22Rv1 (cell line): ENCODE data around the gene ELP4.

Experiments
- H3K27ac ChIP-seq: fragments of 450-650 bp; 2 replicates; pipeline ENCODE4 v1.5.1; 2017
- CTCF ChIP-seq: fragments of 450-650 bp; IDR thresholded peaks from 2 replicates; pipeline ENCODE4 v1.5.1; 2017; ENCODE audit warnings: mild to moderate bottlenecking
- ZFX ChIP-seq: fragments of 450-650 bp; IDR thresholded peaks from 2 replicates; pipeline ENCODE4 v1.6.1; 2017; ENCODE audit warnings: antibody characterized with exemption, borderline replicate concordance

The ELP4 gene

GRCh38 chr11:31601635-31602282, 92.2 kb downstream of the ELP4 start:
- no peak for TF ChIP-seq ZFX
- no peak for TF ChIP-seq CTCF
- no peak overlapping the region for H3K27ac ChIP-seq

- H3K27ac ChIP-seq = no peak overlapping the region
- TF ChIP-seq ZFX = no peak
- TF ChIP-seq CTCF = no peak
Measured at GRCh38 chr11:31606893-31607292, 97.3 kb downstream of the ELP4 start.

GRCh38 chr11:31607914-31608313, 98.3 kb downstream of the ELP4 start:
- H3K27ac ChIP-seq = no peak overlapping the region

GRCh38 chr11:31608995-31609394, 99.4 kb downstream of the ELP4 start:
- H3K27ac ChIP-seq = no peak overlapping the region
- no peak for TF ChIP-seq ZFX
- no peak for TF ChIP-seq CTCF

More at GRCh38 chr11:31607914-31608313, 98.3 kb downstream of the ELP4 start:
- no peak for TF ChIP-seq CTCF
- TF ChIP-seq ZFX = no peak

- no peak overlapping the region for H3K27ac ChIP-seq
- TF ChIP-seq ZFX (no peak), CTCF (no peak)
Measured at GRCh38 chr11:31610544-31610943, 101.0 kb downstream of the ELP4 start.

- H3K27ac ChIP-seq = no peak overlapping the region
- TF ChIP-seq ZFX = no peak
- no peak for TF ChIP-seq CTCF
Measured at GRCh38 chr11:31617246-31617645, 107.7 kb downstream of the ELP4 start.

GRCh38 chr11:31619980-31620379, 110.4 kb downstream of the ELP4 start:
- H3K27ac ChIP-seq = no peak overlapping the region
- no peak for TF ChIP-seq CTCF
